Myocyte (in vitro differentiated cells): Measurements from ENCODE around the gene GSPT1. TPM values are rescaled to one million over a fixed set of nuclear protein-coding genes. Genes with fewer than 3 reads are reported as not detected.
"Not testable (repeated sequence)": the region's sequence is repeated elsewhere in the genome, so short reads cannot be mapped to it uniquely, and the experiment has no call there.

ENCODE experiments used
- DNase-seq: peaks from one replicate; pipeline ENCODE4 v3.0.0-alpha.2; 2012; ENCODE audit warnings: low read depth
- total RNA-seq: library from RNA; depleted of rRNA; stranded (reverse); fragments of >200 nt; gene quantifications from 2 replicates; pipeline ENCODE4 v1.2.3, GENCODE V29; 2014

GSPT1 gene
- total RNA-seq, 1 donor from 2014 or later: 111 TPM

DNA sequence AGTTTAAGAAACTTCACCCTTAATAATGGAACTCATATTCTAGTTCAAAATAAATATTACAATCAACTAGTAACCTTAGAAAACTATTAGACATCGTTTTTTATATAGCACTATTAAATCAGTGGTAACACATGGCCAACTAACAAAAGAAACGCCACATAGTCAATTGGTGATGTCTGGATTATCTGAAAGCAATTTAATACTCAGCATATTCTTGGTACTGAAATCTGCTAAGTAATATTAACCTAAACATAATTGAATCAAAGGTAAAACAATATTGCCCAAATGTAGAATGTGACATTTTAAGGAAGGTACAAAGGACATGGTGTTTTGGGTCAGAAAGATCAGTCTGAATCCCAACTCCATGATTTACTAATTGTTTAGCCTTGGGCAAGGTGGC is 53.3 kb downstream of the GSPT1 start:
- DNase-seq: no peak

- peak; percentile 34 for DNase-seq
Observed at GRCh38 chr16:11857161-11857560, 58.6 kb downstream of the GSPT1 start.

DNA sequence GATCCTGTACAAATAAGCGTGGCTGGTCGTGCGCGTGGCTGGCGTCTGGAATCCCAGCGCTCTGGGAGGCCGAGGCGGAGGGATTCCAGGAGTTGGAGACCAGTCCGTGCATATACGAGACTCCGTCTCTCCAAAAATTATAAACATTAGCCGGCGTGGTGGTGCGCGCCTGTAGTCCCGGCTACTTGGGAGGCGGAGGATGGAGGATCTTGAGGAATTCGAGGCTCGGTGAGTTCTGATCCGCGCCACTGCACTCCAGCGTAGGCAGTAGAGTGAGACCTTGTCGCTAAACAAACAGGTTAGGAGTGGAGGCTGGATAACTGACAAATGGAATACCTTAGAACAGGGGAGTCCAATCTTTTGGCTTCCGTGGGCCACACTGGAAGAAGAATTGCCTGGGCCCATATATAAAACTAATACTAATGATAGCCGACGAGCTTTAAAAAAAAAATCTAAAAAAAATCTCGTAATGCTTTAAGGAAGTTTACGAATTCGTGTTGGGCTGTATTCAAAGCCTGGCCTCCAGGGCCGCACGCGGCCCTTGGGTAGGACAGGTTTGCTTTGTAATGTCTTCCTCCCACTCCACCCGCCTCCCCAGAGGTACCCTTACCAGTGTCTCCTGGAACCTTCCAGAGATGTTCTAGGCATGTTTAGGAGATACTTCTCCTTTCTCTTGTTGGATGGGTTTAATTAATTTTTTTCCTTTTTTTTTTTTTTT is 63.5 kb downstream of the GSPT1 start:
- no peak for DNase-seq

DNA sequence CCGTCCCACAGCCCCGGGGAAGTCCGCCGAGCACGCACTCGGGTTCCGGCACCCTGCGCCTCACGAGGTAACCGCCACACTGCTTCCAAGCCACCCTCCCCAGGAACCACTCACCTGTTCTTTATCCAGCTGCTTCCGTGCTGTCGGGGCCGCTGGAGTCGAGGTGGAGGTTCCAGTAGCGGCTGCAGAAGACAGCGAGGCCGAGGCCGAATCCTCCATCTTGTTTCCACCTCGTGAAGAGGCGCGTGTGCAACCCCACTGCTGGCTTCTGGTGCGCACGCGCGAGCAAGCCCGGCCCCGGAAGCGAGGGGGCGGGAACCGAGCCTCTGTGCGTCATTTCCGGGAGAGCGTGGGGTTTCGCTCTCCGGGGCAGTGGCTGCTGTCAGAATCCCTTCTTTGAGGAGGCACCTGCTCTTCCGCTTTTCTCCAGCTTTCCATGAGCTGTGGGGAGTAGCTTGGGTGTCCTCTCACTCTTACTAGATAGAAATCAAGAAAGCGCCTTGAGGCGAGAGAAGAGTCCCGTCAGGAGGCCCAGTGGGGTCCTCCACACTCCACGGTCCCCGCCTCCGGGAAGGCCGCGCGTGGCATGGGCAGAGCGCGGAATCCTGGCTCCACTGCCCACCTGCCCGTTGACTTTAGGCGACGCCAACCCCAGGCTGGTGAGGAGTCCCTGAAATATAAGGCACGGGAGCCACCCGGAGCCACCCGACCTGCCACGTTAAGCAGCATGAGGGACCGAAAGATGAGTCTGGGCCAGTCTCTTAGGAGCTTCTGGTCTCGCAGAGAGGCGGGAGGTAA is 64.3 kb downstream of the GSPT1 start, which contains the start of gene RSL1D1:
TSS of gene RSL1D1 (minus strand) at position 249 of the 798 bp plus-strand sequence. CDS start at position 219, 30 bp downstream.
- DNase-seq: peak; percentile 95

- DNase-seq: no peak
Observed at GRCh38 chr16:11848842-11849241, 66.9 kb downstream of the GSPT1 start.

DNA sequence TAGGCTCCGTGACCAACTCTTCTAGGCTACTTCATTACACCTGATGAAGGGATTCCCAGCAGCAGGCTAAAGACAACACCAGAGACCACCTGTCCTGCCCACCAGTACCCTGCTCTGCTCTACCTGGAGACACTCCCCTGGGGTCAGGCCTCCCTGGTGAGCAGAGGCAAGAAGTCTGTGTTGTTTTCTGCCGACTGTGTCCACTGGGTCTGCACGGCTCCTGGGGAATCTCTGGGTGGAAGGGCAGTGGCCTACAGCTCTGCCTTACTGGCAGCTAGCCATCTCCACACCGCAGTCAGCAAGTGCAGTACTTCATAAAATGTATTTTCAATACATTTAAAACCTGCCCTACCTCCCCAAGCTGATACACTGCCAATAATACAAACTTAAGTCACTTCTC is 71.3 kb downstream of the GSPT1 start:
- no peak for DNase-seq

GRCh38 chr16:11843861-11844260 is 71.9 kb downstream of the GSPT1 start:
- DNase-seq: no peak

GRCh38 chr16:11843206-11843605 is 72.5 kb downstream of the GSPT1 start:
- no peak for DNase-seq

DNA sequence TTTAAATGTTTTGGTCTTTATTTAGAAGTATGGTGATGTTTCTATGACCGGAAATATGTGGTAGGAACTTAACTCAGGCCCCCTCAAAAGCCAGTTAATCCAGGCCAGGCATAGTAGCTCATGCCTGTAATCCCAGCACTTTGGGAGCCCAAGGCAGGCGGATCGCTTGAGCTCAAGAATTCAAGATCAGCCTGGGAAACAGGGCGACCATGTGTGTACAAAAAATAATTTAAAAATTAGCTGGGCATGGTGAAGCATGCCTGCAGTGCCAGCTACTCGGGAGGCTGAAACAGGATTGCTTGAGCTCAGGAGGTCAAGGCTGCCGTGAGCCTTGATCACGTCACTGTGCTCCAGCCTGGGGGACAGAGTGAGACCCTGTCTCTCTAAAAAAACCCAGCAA is 74.7 kb downstream of the GSPT1 start:
- DNase-seq: no peak

DNA sequence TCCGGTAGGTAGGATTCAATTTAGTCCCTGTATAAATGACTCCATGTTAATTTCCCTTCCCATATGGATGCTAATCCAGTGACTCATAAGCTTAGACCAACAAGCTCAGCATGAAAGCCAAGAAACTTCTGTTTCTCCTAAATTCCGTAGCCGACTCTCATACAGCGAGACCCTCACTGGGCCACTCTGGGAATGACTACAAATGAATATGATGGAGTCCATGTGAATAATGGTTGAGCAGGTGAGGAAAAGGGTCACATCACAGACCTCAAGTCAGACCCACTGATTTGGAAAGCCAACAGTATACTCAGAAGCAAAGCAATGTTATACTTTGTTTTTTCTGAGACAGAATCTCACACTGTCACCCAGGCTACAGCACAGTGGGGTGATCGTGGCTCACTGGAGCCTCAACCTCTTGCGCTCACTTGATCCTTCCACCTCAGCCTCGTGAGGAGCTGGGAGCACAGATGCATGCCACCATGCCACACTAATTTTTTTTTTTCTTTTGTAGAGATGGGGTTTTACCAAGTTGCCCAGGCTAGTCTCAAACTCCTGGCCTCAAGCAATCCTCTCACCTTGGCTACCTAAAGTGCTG is 79.0 kb downstream of the GSPT1 start:
- DNase-seq: peak; percentile 46

DNA sequence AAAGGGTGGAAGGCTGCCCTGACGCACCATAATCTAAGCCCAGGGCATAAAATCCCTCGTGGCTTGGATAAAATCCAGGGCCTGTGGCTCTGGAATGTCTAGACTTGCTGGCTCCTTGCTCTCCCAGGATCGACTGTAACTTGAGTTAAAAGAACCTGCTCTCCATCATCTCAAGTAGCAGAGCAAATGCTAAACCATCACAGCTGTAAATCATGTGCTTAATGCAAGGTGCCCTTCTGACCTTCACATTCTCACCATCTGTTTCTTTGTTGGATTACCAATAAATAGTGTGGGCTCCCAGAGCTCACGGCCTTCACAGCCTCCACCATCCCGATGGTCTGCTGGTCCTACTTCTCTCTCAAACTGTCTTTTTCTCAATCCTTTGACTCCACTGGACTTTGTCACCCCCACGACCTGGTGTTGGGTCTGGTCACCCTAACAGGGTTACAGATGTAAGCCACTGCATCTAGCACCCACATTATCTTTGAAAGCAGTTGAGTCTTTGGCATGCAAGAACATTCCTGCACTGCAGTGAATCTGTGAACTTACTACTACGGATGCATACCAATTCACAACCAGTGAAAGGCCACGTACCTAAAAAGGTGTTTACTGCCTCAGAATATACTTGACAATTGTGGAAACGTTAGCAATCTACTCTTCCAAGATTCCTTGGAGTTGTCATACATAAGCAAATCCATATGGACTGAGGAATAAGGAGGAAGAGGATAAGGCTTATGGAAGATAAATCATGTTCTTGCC is 79.7 kb downstream of the GSPT1 start:
- DNase-seq: peak; percentile 57

DNA sequence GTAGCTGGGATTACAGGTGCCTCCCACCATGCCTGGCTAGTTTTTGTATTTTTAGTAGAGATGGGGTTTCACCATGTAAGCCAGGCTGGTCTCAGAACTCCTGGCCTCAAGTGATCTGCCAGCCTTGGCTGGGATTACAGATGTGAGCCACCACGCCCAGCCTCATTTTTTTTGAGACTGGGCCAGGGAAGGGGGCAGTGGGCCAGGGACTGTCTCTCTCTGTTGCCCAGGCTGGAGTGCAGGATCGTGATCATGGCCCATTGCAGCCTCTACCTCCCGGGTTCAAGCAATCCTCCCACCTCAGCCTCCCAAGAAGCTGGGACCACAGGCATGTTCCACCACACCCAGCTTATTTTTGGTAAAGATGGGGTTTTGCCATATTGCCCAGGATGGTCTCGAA is 80.4 kb downstream of the GSPT1 start:
- no peak for DNase-seq

DNA sequence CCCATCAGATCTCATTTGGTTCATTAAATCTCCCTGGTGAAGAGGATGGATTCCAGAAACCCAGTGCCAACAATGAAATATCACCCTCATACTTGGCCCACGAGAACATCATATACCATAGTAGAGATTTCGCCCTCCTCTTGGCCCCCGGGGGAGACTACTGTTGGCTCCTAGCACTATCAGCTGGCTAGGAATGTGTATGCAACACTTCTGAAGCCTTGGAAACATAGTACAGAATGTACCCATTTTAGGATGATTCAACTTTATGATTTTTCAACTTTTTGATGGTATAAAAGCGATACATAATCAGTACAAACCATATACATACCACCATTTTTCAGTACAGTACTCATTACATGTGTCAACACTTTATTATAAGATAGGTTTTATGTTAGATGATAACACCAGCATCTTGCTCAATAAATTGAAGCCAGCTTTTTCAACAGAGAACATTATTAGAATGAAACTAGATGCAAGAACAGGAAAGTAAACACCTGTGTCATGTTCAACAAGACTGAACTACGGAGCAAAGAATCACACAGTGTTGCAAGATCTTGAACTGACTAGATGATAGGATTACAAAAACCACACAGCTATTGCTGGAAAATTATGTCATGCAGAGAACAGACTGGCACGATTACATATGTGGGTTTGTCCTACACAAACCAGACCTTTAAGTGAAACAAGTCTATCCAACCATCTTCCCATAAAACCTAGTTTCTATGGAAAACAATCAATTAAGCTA is 81.6 kb downstream of the GSPT1 start:
- DNase-seq: peak; percentile 81

GRCh38 chr16:11828696-11829095 is 87.1 kb downstream of the GSPT1 start:
- no peak for DNase-seq

DNA sequence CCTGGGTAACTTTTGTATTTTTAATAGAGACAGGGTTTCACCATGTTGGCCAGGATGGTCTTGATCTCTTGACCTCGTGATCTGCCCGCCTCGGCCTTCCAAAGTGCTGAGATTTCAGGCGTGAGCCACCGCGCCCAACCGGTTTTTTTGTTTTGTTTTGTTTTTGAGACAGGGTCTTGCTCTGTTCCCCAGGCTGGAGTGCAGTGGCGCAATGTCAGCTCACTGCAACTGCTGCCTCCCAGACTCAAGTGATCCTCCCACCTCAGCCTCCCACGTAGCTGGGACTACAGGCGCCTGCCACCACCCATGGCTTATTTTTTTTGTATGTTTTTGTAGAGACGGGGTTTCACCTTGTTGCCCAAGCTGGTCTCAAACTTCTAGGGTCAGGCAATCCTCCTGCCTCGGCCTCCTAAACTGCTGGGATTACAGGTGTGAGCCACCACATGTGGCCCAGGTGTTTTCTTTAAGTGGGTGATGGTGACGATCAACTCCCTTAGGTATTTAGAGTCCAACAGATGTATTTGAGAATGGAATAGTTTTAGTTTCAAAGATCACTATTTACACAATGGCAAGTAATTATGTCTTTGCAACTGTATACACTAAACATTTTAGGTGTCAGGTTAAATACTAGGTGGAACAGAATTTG is 90.1 kb downstream of the GSPT1 start:
- DNase-seq: not testable (repeated sequence)

- DNase-seq: peak; percentile 75
Observed at GRCh38 chr16:11824362-11824761, 91.4 kb downstream of the GSPT1 start.

DNA sequence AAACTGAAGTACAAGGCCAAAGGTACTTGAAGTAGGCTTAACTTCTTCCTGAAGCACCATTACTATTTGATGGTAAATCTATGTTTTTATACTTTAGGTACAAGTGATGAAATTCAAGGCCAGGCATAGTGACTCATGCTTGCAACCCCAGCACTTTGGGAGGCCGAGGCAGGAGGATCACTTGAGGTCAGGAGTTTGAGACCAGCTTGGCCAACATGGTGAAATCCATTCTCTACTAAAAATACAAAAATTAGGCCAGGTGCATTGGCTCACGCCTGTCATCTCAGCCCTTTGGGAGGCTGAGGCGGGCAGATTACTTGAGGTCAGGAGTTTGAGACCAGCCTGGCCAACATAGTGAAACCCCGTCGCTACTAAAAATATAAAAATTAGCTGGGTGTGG is 92.1 kb downstream of the GSPT1 start:
- DNase-seq: not testable (repeated sequence)

DNA sequence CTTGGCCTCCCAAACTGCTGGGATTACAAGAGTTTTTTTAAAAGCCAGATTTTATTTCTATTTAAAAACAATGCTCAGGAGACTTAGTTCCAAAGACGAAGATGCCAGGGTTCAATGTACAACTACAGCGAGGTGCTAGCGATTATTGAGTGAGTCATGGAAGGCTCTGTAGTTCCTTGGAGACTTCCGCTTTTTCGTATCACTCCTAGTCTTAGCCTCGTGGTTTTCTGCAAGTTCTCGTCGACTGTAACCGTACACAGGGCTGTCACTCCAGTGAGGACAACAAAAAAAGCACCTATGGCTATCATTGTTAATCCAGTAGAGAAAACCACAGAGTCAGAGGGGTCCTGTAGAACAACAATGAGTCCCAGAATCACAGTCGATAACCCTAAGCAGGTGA is 96.0 kb downstream of the GSPT1 start:
- DNase-seq: no peak

DNA sequence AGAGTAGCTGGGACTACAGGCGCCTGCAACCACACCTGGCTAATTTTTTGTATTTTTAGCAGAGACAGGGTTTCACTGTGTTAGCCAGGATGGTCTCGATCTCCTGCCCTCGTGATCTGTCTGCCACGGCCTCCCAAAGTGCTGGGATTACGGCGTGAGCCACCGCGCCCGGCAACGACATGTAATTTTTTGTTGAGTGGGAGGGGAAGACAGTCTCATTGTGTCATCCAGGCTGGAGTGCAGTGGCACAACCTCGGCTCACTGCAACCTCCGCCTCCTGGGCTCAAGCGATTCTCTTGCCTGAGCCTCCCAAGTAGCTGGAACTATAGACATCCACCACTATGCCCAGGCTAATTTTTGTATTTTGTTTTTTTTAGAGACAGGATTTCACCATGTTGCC is 96.8 kb downstream of the GSPT1 start:
- DNase-seq: not testable (repeated sequence)
